ENCODE data around the gene PRKG2. TPM values are rescaled to one million over a fixed set of nuclear protein-coding genes. Genes with fewer than 3 reads are reported as not detected.

The PRKG2 gene
- polyA plus RNA-seq, 1 donor (not counting 4 experiments of a cell fraction or from before 2014, with no cell fraction given) = 0.68 TPM

- FAIRE-seq = no peak
Measured at GRCh38 chr4:81106150-81106549, 108.9 kb downstream of the PRKG2 start.

GRCh38 chr4:81102107-81102506, 112.9 kb downstream of the PRKG2 start:
- TF ChIP-seq EZH2 (IDR thresholded peaks at IDR 0.05; ENCODE audit: low read length) = no peak
- TF ChIP-seq CTCF (optimal IDR thresholded peaks at IDR 0.05 in 1 of 3, IDR thresholded peaks at IDR 0.05 in 1 of 3, conservative IDR thresholded peaks at IDR 0.05 in 1 of 3; ENCODE audit: extremely low read depth in 1 of 3, insufficient read depth in 2 of 3, low read length in 3 of 3) = no peak
- Histone ChIP-seq H3K36me3 (ENCODE audit: control insufficient read depth in 2 of 2, extremely low read depth in 1 of 2, insufficient read depth in 2 of 2, low read length in 2 of 2) (no peaks in the 10 kb centered on the region), H3K9me3 (ENCODE audit: control insufficient read depth, low read depth, low read length) (no peaks in the 10 kb centered on the region), H3K9ac (ENCODE audit: control insufficient read depth, extremely low read depth, insufficient read depth, low read length) (no peak overlapping the region), H3K79me2 (ENCODE audit: control insufficient read depth, insufficient read depth, low read length) (no peaks in the 10 kb centered on the region), H3K4me3 (ENCODE audit: control insufficient read depth in 2 of 3, extremely low read depth in 1 of 3, insufficient read depth in 2 of 3, low read depth in 1 of 3, low read length in 3 of 3) (no peak overlapping the region), H3K27ac (ENCODE audit: control insufficient read depth, insufficient read depth, low read length) (no peak overlapping the region), H3K4me1 (ENCODE audit: control insufficient read depth, extremely low read depth, insufficient read depth, low read length) (no peaks in the 10 kb centered on the region), H3K4me2 (ENCODE audit: control insufficient read depth, extremely low read depth, insufficient read depth, low read depth, low read length) (no peak overlapping the region), H3K27me3 (ENCODE audit: control insufficient read depth, extremely low read depth, insufficient read depth, low read length) (no peaks in the 10 kb centered on the region), H4K20me1 (ENCODE audit: control insufficient read depth, extremely low read depth, insufficient read depth, low read length) (no peaks in the 10 kb centered on the region), H2AFZ (ENCODE audit: control insufficient read depth, low read length) (no peak overlapping the region), H3K9me1 (ENCODE audit: control insufficient read depth, extremely low read depth, insufficient read depth, low read length) (no peaks in the 10 kb centered on the region)
- FAIRE-seq (no peak), DNase-seq (ENCODE audit: low read depth, low spot score) (no peak)
- dilution Hi-C loops (cut with MboI; ENCODE audit: extremely low pct_ligation_motif_present, low sequenced_read_pairs) = no loop called here

More at GRCh38 chr4:81106150-81106549, 108.9 kb downstream of the PRKG2 start:
- Histone ChIP-seq H3K4me3 (ENCODE audit: control insufficient read depth in 2 of 3, extremely low read depth in 1 of 3, insufficient read depth in 2 of 3, low read depth in 1 of 3, low read length in 3 of 3) (no peak overlapping the region), H3K27me3 (ENCODE audit: control insufficient read depth, extremely low read depth, insufficient read depth, low read length) (no peaks in the 10 kb centered on the region), H3K79me2 (ENCODE audit: control insufficient read depth, insufficient read depth, low read length) (no peaks in the 10 kb centered on the region), H3K4me2 (ENCODE audit: control insufficient read depth, extremely low read depth, insufficient read depth, low read depth, low read length) (no peak overlapping the region), H3K9me3 (ENCODE audit: control insufficient read depth, low read depth, low read length) (no peaks in the 10 kb centered on the region), H4K20me1 (ENCODE audit: control insufficient read depth, extremely low read depth, insufficient read depth, low read length) (no peaks in the 10 kb centered on the region), H3K27ac (ENCODE audit: control insufficient read depth, insufficient read depth, low read length) (no peak overlapping the region), H3K4me1 (ENCODE audit: control insufficient read depth, extremely low read depth, insufficient read depth, low read length) (no peaks in the 10 kb centered on the region), H3K9ac (ENCODE audit: control insufficient read depth, extremely low read depth, insufficient read depth, low read length) (no peak overlapping the region), H3K9me1 (ENCODE audit: control insufficient read depth, extremely low read depth, insufficient read depth, low read length) (no peaks in the 10 kb centered on the region), H3K36me3 (ENCODE audit: control insufficient read depth in 2 of 2, extremely low read depth in 1 of 2, insufficient read depth in 2 of 2, low read length in 2 of 2) (no peaks in the 10 kb centered on the region), H2AFZ (ENCODE audit: control insufficient read depth, low read length) (no peak overlapping the region)
- TF ChIP-seq EZH2 (IDR thresholded peaks at IDR 0.05; ENCODE audit: low read length) (no peak), CTCF (optimal IDR thresholded peaks at IDR 0.05 in 1 of 3, IDR thresholded peaks at IDR 0.05 in 1 of 3, conservative IDR thresholded peaks at IDR 0.05 in 1 of 3; ENCODE audit: extremely low read depth in 1 of 3, insufficient read depth in 2 of 3, low read length in 3 of 3) (no peak)
- dilution Hi-C loops (cut with MboI; ENCODE audit: extremely low pct_ligation_motif_present, low sequenced_read_pairs) = no loop called here
- no peak for DNase-seq (ENCODE audit: low read depth, low spot score)
